HCT116 (cell line): ENCODE data around the gene MED15. TPM values are rescaled to one million over a fixed set of nuclear protein-coding genes. Genes with fewer than 3 reads are reported as not detected.

Source experiments
- ATAC-seq: fragments of 200-7000 bp; cut with Tn5 transposase; 2 replicates; pipeline ENCODE4 v1.9.1; 2020; ENCODE audit warnings: mild to moderate bottlenecking, moderate library complexity
- BruUV-seq: library from RNA; stranded (reverse); fragments of 400-500 nt; replicated peaks from 2 replicates; lab custom pipeline; 2021; lab: Mats Ljungman, UMichigan
- CTCF ChIA-PET: fragments of 300-600 bp; sonication (Branson Sonifier 250); formaldehyde crosslinking; loops from one replicate; lab custom pipeline; 2021; ENCODE audit warnings: antibody characterized with exemption; lab: Charles Lee
- POLR2A ChIA-PET: fragments of 300-600, 350-600 bp; sonication (Branson Sonifier 250); formaldehyde crosslinking; loops from one replicate; lab custom pipeline; 2021; ENCODE audit warnings: antibody characterized with exemption; lab: Charles Lee
- RAD21 ChIA-PET, 2 experiments: fragments of 300-600 bp; sonication (Branson Sonifier 250); formaldehyde crosslinking; loops; one replicate each; lab custom pipeline; 2023; ENCODE audit warnings: low total read pairs in 2 of 2; ENCODE audit not compliant: uncharacterized antibody in 2 of 2, unreplicated experiment in 2 of 2, low non-redundant PET in 1 of 2; lab: Charles Lee
- DNase-seq: peaks from one replicate; pipeline ENCODE4 v3.0.0-alpha.2; 2010; ENCODE audit warnings: low read depth, low spot score
- H2AFZ ChIP-seq: fragments of 200-600 bp; shearing (Covaris generic), sonication (generic); 2 replicates; pipeline ENCODE4 v1.6.1; 2017; ENCODE audit warnings: low read depth, mixed run types, mixed read lengths, antibody characterized with exemption, low read length; ENCODE audit not compliant: poor library complexity, severe bottlenecking
- H3K27ac ChIP-seq: 2 replicates; pipeline ENCODE4 v1.5.1; 2012; ENCODE audit warnings: low read depth, low read length
- H3K27me3 ChIP-seq: fragments of 200-600 bp; sonication (generic); 2 replicates; pipeline ENCODE4 v1.6.1; 2016; ENCODE audit warnings: mixed run types, low read length, mixed read lengths; ENCODE audit not compliant: insufficient read depth
- H3K36me3 ChIP-seq, 2 experiments: fragments of 200-500 bp in 1 of 2; fragments of 200-600 bp in 1 of 2; sonication (Bioruptor generic) in 1 of 2; sonication (generic) in 1 of 2; 2 replicates each; pipeline versions ENCODE4 v1.5.1 to v1.6.1; 2014 to 2016; ENCODE audit warnings: low read length in 2 of 2, inconsistent platforms in 1 of 2, mixed read lengths in 1 of 2, mixed run types in 1 of 2; ENCODE audit not compliant: insufficient read depth in 2 of 2, control insufficient read depth in 1 of 2
- H3K4me1 ChIP-seq, 2 experiments: fragments of 200-600 bp in 1 of 2; sonication (generic) in 1 of 2; 2 replicates each; pipeline versions ENCODE4 v1.5.1 to v1.6.1; 2012 to 2017; ENCODE audit warnings: low read length in 2 of 2, inconsistent platforms in 1 of 2, mild to moderate bottlenecking in 1 of 2, mixed read lengths in 1 of 2, mixed run types in 1 of 2, moderate library complexity in 1 of 2; ENCODE audit not compliant: insufficient read depth in 2 of 2, control insufficient read depth in 1 of 2
- H3K4me2 ChIP-seq: fragments of 200-600 bp; sonication (generic); 2 replicates; pipeline ENCODE4 v1.6.1; 2017; ENCODE audit warnings: mixed run types, low read length, mixed read lengths
- H3K4me3 ChIP-seq, 2 experiments: fragments of 200-600 bp in 1 of 2; sonication (generic) in 1 of 2; replicated peaks in 1 of 2; 2 replicates each; pipeline ENCODE4 v1.5.1; 2011 to 2016; ENCODE audit warnings: low read length in 2 of 2, control low read depth in 1 of 2, low read depth in 1 of 2, mild to moderate bottlenecking in 1 of 2, mixed read lengths in 1 of 2, mixed run types in 1 of 2
- H3K79me2 ChIP-seq: fragments of 200-600 bp; sonication (generic); 2 replicates; pipeline ENCODE4 v1.6.1; 2017; ENCODE audit warnings: mild to moderate bottlenecking, mixed run types, low read length, moderate library complexity, mixed read lengths; ENCODE audit not compliant: insufficient read depth
- H3K9ac ChIP-seq: fragments of 200-600 bp; sonication (generic); 2 replicates; pipeline ENCODE4 v1.6.1; 2016; ENCODE audit warnings: low read length, mixed read lengths
- H3K9me2 ChIP-seq: fragments of 200-600 bp; sonication (generic), shearing (Covaris generic); 2 replicates; pipeline ENCODE4 v1.6.1; 2017; ENCODE audit warnings: mixed run types, mild to moderate bottlenecking, moderate library complexity; ENCODE audit not compliant: insufficient read depth
- H3K9me3 ChIP-seq, 2 experiments: fragments of 200-500 bp in 1 of 2; fragments of 200-600 bp in 1 of 2; sonication (Bioruptor generic) in 1 of 2; sonication (generic) in 1 of 2; 2 replicates each; pipeline ENCODE4 v1.6.1; 2014 to 2017; ENCODE audit warnings: low read length in 2 of 2, mixed read lengths in 2 of 2, inconsistent platforms in 1 of 2, low read depth in 1 of 2, mild to moderate bottlenecking in 1 of 2, mixed run types in 1 of 2, moderate library complexity in 1 of 2; ENCODE audit not compliant: control insufficient read depth in 1 of 2, insufficient read depth in 1 of 2
- H4K20me1 ChIP-seq: fragments of 200-600 bp; sonication (generic), shearing (Covaris generic); 2 replicates; pipeline ENCODE4 v1.6.1; 2017; ENCODE audit warnings: mixed run types, mild to moderate bottlenecking, moderate library complexity; ENCODE audit not compliant: insufficient read depth
- ATF3 ChIP-seq: IDR thresholded peaks from 2 replicates; pipeline ENCODE4 v1.6.1; 2012
- CBX3 ChIP-seq: IDR thresholded peaks from 2 replicates; pipeline ENCODE4 v1.6.1; 2012; ENCODE audit warnings: low read depth
- FOSL1 ChIP-seq: IDR thresholded peaks from 2 replicates; pipeline ENCODE4 v1.6.1; 2012; ENCODE audit warnings: low read depth
- JUND ChIP-seq: IDR thresholded peaks from 2 replicates; pipeline ENCODE4 v1.6.1; 2012
- POLR2A ChIP-seq: IDR thresholded peaks from 2 replicates; pipeline ENCODE4 v1.7.0; 2011; ENCODE audit warnings: borderline replicate concordance; ENCODE audit not compliant: insufficient read depth, insufficient read length; ENCODE audit errors: extremely low read depth
- RAD21 ChIP-seq: IDR thresholded peaks from 2 replicates; pipeline ENCODE4 v1.6.1; 2012; ENCODE audit warnings: low read depth, mild to moderate bottlenecking
- REST ChIP-seq: IDR thresholded peaks from 2 replicates; pipeline ENCODE4 v1.6.1; 2012; ENCODE audit warnings: low read depth
- SIN3A ChIP-seq: IDR thresholded peaks from 2 replicates; pipeline ENCODE4 v1.6.1; 2012; ENCODE audit warnings: low read depth
- ZFX ChIP-seq: fragments of 450-650 bp; IDR thresholded peaks from 2 replicates; pipeline ENCODE4 v1.6.1; 2017
- intact Hi-C: fragments of 100-400 bp; cut with micrococcal nuclease; formaldehyde crosslinking; loops from 2 replicates; pipeline ENCODE4 v1.10.0; 2022
- total RNA-seq: library from RNA; stranded (reverse); gene quantifications from one replicate; pipeline ENCODE4 v1.2.1, GENCODE V29; 2021; ENCODE audit not compliant: unreplicated experiment

The MED15 gene
- total RNA-seq, 1 experiment from 2014 or later = 81.3 TPM

GRCh38 chr22:20602609-20603164 is 95.3 kb downstream of the MED15 start:
- DNase-seq (no peak), ATAC-seq (no peak)
- no TSS peak for BruUV-seq
- peaks cover 4 to 11% of the 10 kb centered on the region in 2 experiments; a peak in 3 of 4 replicates for H3K4me1 ChIP-seq
- H3K9ac ChIP-seq = no peak overlapping the region
- RAD21 ChIA-PET = interaction anchor here in 1 of 2 experiments (0.6 kb wide), 1 partner anchor 184 kb away, joined by 3 read pairs; no protein-coding TSS in a partner anchor
- no peaks in the 10 kb centered on the region for H3K27me3 ChIP-seq
- CTCF ChIA-PET = no interaction called here
- no peaks in the 10 kb centered on the region for H3K36me3 ChIP-seq
- POLR2A ChIA-PET = no interaction called here
- TF ChIP-seq ATF3 (no peak), SIN3A (no peak), CBX3 (no peak), FOSL1 (no peak), REST (no peak), ZFX (no peak), RAD21 (no peak), JUND (no peak), POLR2A (no peak)
- no peak overlapping the region for H3K4me3 ChIP-seq
- no peak overlapping the region for H2AFZ ChIP-seq
- H3K79me2 ChIP-seq = no peaks in the 10 kb centered on the region
- H3K9me3 ChIP-seq = no peaks in the 10 kb centered on the region
- no peaks in the 10 kb centered on the region for H4K20me1 ChIP-seq
- intact Hi-C loops = no loop called here
- H3K9me2 ChIP-seq = no peaks in the 10 kb centered on the region
- no peak overlapping the region for H3K4me2 ChIP-seq
- H3K27ac ChIP-seq = no peak overlapping the region
